CD14-positive monocyte (primary cell): Measurements from ENCODE around the gene LTF. TPM values are rescaled to one million over a fixed set of nuclear protein-coding genes. Genes with fewer than 3 reads are reported as not detected.
"Not testable (repeated sequence)": the region's sequence is repeated elsewhere in the genome, so short reads cannot be mapped to it uniquely, and the experiment has no call there.

Source experiments
- DNase-seq, 3 donors: peaks; one replicate each; pipeline ENCODE4 v3.0.0-alpha.2; 2011 to 2022
- H2AFZ ChIP-seq: 2 replicates; pipeline ENCODE4 v1.6.0; 2012; ENCODE audit warnings: mild to moderate bottlenecking, low read depth, low read length, inconsistent platforms; ENCODE audit not compliant: insufficient read depth, poor library complexity, severe bottlenecking
- H3K27ac ChIP-seq, 2 donors: 1 replicate in 1 of 2; 2 replicates in 1 of 2; pipeline ENCODE4 v1.5.1; 2012 to 2013; ENCODE audit warnings: low read length in 2 of 2, control low read depth in 1 of 2, inconsistent platforms in 1 of 2, low read depth in 1 of 2, mild to moderate bottlenecking in 1 of 2
- H3K27me3 ChIP-seq, 2 donors: one replicate each; pipeline versions ENCODE4 v1.6.0 to v1.6.1; 2011 to 2013; ENCODE audit warnings: low read length in 2 of 2; ENCODE audit not compliant: control insufficient read depth in 2 of 2, insufficient read depth in 2 of 2
- H3K36me3 ChIP-seq, 2 donors: replicated peaks in 1 of 2; 1 replicate in 1 of 2; 2 replicates in 1 of 2; pipeline versions ENCODE4 v1.5.1 to v1.6.1; 2012 to 2013; ENCODE audit warnings: low read length in 2 of 2, control low read depth in 1 of 2, inconsistent platforms in 1 of 2, mild to moderate bottlenecking in 1 of 2; ENCODE audit not compliant: insufficient read depth in 2 of 2, control insufficient read depth in 1 of 2
- H3K4me1 ChIP-seq, 2 donors: 1 replicate in 1 of 2; 2 replicates in 1 of 2; pipeline versions ENCODE4 v1.5.1 to v1.6.1; 2012 to 2013; ENCODE audit warnings: low read length in 2 of 2, control low read depth in 1 of 2, inconsistent platforms in 1 of 2, mild to moderate bottlenecking in 1 of 2, moderate library complexity in 1 of 2; ENCODE audit not compliant: insufficient read depth in 2 of 2, control insufficient read depth in 1 of 2
- H3K4me2 ChIP-seq: replicated peaks from 2 replicates; pipeline ENCODE3; 2012; ENCODE audit warnings: low read length, moderate library complexity, mild to moderate bottlenecking; ENCODE audit not compliant: poor library complexity, severe bottlenecking; ENCODE audit errors: extremely low read depth
- H3K4me3 ChIP-seq, 3 experiments: fragments of 200-600 bp in 1 of 3; sonication (generic) in 1 of 3; replicated peaks in 1 of 3; 1 replicate in 2 of 3; 2 replicates in 1 of 3; pipeline ENCODE4 v1.5.1; 2011 to 2013; ENCODE audit warnings: low read length in 3 of 3, mild to moderate bottlenecking in 3 of 3, control low read depth in 2 of 3, low read depth in 2 of 3, inconsistent platforms in 1 of 3, moderate library complexity in 1 of 3
- H3K79me2 ChIP-seq: 2 replicates; pipeline ENCODE4 v1.6.0; 2012; ENCODE audit warnings: mild to moderate bottlenecking, control low read depth, inconsistent platforms, low read length, moderate library complexity; ENCODE audit not compliant: insufficient read depth
- H3K9ac ChIP-seq: 2 replicates; pipeline ENCODE4 v1.6.0; 2017; ENCODE audit warnings: low read length, mild to moderate bottlenecking; ENCODE audit not compliant: insufficient read depth, poor library complexity, severe bottlenecking
- H3K9me3 ChIP-seq, 2 donors: replicated peaks in 1 of 2; 1 replicate in 1 of 2; 2 replicates in 1 of 2; pipeline versions ENCODE4 v1.5.1 to v1.6.1; 2012 to 2013; ENCODE audit warnings: low read length in 2 of 2, control low read depth in 1 of 2; ENCODE audit not compliant: control insufficient read depth in 1 of 2, insufficient read depth in 1 of 2
- H4K20me1 ChIP-seq: 2 replicates; pipeline ENCODE4 v1.6.0; 2012; ENCODE audit warnings: mild to moderate bottlenecking, low read length, control low read depth, moderate library complexity; ENCODE audit not compliant: insufficient read depth
- H3K27ac Mint-ChIP-seq, 7 donors: one replicate each; pipeline ENCODE4 v1.8.0; 2020; ENCODE audit warnings: mild to moderate bottlenecking in 7 of 7, mixed read lengths in 7 of 7, moderate library complexity in 6 of 7, inconsistent platforms in 2 of 7
- H3K27me3 Mint-ChIP-seq, 3 donors: one replicate each; pipeline ENCODE4 v1.8.0; 2021 to 2022; ENCODE audit warnings: low read depth in 3 of 3, mild to moderate bottlenecking in 3 of 3, mixed read lengths in 3 of 3, moderate library complexity in 3 of 3, inconsistent platforms in 1 of 3
- H3K36me3 Mint-ChIP-seq, 2 donors: one replicate each; pipeline ENCODE4 v1.8.0; 2020; ENCODE audit warnings: mixed read lengths in 2 of 2, inconsistent platforms in 1 of 2, mild to moderate bottlenecking in 1 of 2
- H3K4me1 Mint-ChIP-seq: one replicate; pipeline ENCODE4 v1.8.0; 2020; ENCODE audit warnings: mild to moderate bottlenecking, mixed read lengths
- H3K4me3 Mint-ChIP-seq, 2 donors: one replicate each; pipeline ENCODE4 v1.8.0; 2020; ENCODE audit warnings: mild to moderate bottlenecking in 2 of 2, mixed read lengths in 2 of 2, moderate library complexity in 1 of 2
- H3K9me3 Mint-ChIP-seq, 7 donors: one replicate each; pipeline ENCODE4 v1.8.0; 2020 to 2022; ENCODE audit warnings: mixed read lengths in 7 of 7, mild to moderate bottlenecking in 6 of 7, moderate library complexity in 6 of 7, inconsistent platforms in 2 of 7
- CTCF ChIP-seq: fragments of 200-600 bp; IDR thresholded peaks from one replicate; pipeline ENCODE4 v1.8.0; 2022; ENCODE audit warnings: antibody characterized with exemption, mild to moderate bottlenecking
- WGBS: methylation state at CpG from one replicate; pipeline ENCODE4 v1.1.5; 2013; ENCODE audit warnings: missing lambda C conversion rate; ENCODE audit not compliant: insufficient coverage; 5-methylcytosine and 5-hydroxymethylcytosine counted together
- intact Hi-C, 2 donors: fragments of 100-400 bp; cut with micrococcal nuclease; formaldehyde crosslinking; loops; one replicate each; pipeline versions ENCODE4 v1.15.0 to v1.15.1; 2023
- polyA plus RNA-seq, 3 donors: library from polyadenylated mRNA; depleted of rRNA in 1 of 3; unstranded in 2 of 3; stranded (reverse) in 1 of 3; fragments of 300-500 nt in 2 of 3; fragments of >200 nt in 1 of 3; fragmentation: Illumina TruSeq in 2 of 3; gene quantifications; 1 replicate in 2 of 3; 2 replicates in 1 of 3; pipeline ENCODE4 v1.2.3, GENCODE V29; 2012 to 2021

The LTF gene
- polyA plus RNA-seq, 3 donors: not detected

- peaks cover 0 to 2% (median 0%) of the 10 kb centered on the region in 7 donors for H3K9me3 Mint-ChIP-seq
- Histone ChIP-seq H3K79me2 (no peaks in the 10 kb centered on the region), H3K4me3 (no peak overlapping the region), H2AFZ (no peak overlapping the region), H3K9ac (no peak overlapping the region), H3K9me3 (peaks cover 0 to under 1% of the 10 kb centered on the region in 2 donors), H3K4me2 (no peak overlapping the region), H3K4me1 (peaks cover 37 to 45% of the 10 kb centered on the region in 2 donors), H3K27me3 (no peaks in the 10 kb centered on the region), H4K20me1 (no peaks in the 10 kb centered on the region), H3K27ac (no peak overlapping the region), H3K36me3 (no peaks in the 10 kb centered on the region)
- TF ChIP-seq CTCF: no peak
- peak overlapping the region in 5 of 7 donors; percentile 19 to 79 (median 46) for H3K27ac Mint-ChIP-seq
- intact Hi-C loops: no loop called here
- H3K27me3 Mint-ChIP-seq: peaks cover 0 to 4% (median 0%) of the 10 kb centered on the region in 3 donors
- H3K4me1 Mint-ChIP-seq: peaks cover 47% of the 10 kb centered on the region
- DNase-seq: no peak
- H3K36me3 Mint-ChIP-seq: peaks cover 0 to 5% of the 10 kb centered on the region in 2 donors
- H3K4me3 Mint-ChIP-seq: no peak overlapping the region
- 81% methylated on average over 2 of the region's 2 CpGs for WGBS
Observed at GRCh38 chr3:46393011-46393410, 71.7 kb downstream of the LTF start.

GRCh38 chr3:46391526-46391925 is 73.2 kb downstream of the LTF start:
- H3K27me3 Mint-ChIP-seq, H3K27me3 ChIP-seq, H3K4me3 Mint-ChIP-seq, H4K20me1 ChIP-seq, H3K9me3 Mint-ChIP-seq, H3K4me3 ChIP-seq, H3K9me3 ChIP-seq, H3K36me3 Mint-ChIP-seq, H2AFZ ChIP-seq, H3K27ac ChIP-seq, H3K9ac ChIP-seq, intact Hi-C loops, DNase-seq, H3K4me2 ChIP-seq, H3K36me3 ChIP-seq, H3K79me2 ChIP-seq, H3K27ac Mint-ChIP-seq: not testable (repeated sequence)
- WGBS: 97% methylated on average over 4 of the region's 5 CpGs
- peaks cover 42% of the 10 kb centered on the region for H3K4me1 Mint-ChIP-seq
- peaks cover 31 to 39% of the 10 kb centered on the region in 2 donors for H3K4me1 ChIP-seq
